Breast epithelium (tissue), 3 donors: ENCODE data around the gene MAP3K15.
"Not testable (repeated sequence)": the region's sequence is repeated elsewhere in the genome, so short reads cannot be mapped to it uniquely, and the experiment has no call there.

Source experiments
- POLR2A ChIP-seq: fragments of 450-650 bp; IDR thresholded peaks from one replicate; pipeline ENCODE4 v1.6.1; 2016; ENCODE audit warnings: antibody characterized with exemption, mild to moderate bottlenecking, moderate library complexity
- POLR2AphosphoS5 ChIP-seq, 3 donors: sonication (generic); formaldehyde crosslinking; IDR thresholded peaks; one replicate each; pipeline ENCODE4 v1.6.1; 2017; ENCODE audit warnings: antibody characterized with exemption in 3 of 3
- TF ChIP-seq, protein P1 (sequence below), 3 donors: fragments of 450-650 bp; IDR thresholded peaks; one replicate each; pipeline ENCODE4 v1.5.1; 2016 to 2017; ENCODE audit warnings: antibody characterized with exemption in 3 of 3, mild to moderate bottlenecking in 3 of 3, moderate library complexity in 3 of 3

GRCh38 chrX:19511796-19512195, 3.5 kb downstream of the MAP3K15 start:
- TF ChIP-seq, protein P1, sequence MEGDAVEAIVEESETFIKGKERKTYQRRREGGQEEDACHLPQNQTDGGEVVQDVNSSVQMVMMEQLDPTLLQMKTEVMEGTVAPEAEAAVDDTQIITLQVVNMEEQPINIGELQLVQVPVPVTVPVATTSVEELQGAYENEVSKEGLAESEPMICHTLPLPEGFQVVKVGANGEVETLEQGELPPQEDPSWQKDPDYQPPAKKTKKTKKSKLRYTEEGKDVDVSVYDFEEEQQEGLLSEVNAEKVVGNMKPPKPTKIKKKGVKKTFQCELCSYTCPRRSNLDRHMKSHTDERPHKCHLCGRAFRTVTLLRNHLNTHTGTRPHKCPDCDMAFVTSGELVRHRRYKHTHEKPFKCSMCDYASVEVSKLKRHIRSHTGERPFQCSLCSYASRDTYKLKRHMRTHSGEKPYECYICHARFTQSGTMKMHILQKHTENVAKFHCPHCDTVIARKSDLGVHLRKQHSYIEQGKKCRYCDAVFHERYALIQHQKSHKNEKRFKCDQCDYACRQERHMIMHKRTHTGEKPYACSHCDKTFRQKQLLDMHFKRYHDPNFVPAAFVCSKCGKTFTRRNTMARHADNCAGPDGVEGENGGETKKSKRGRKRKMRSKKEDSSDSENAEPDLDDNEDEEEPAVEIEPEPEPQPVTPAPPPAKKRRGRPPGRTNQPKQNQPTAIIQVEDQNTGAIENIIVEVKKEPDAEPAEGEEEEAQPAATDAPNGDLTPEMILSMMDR (IDR thresholded peaks at IDR 0.05), result not testable (repeated sequence)
- TF ChIP-seq POLR2A; POLR2AphosphoS5 (IDR thresholded peaks at IDR 0.05): not testable (repeated sequence)
